SK-N-SH treated with all-trans-retinoic acid at 6 μM for 48 hours (cell line): ENCODE data around the gene CWC22.
"Not testable (repeated sequence)": the region's sequence is repeated elsewhere in the genome, so short reads cannot be mapped to it uniquely, and the experiment has no call there.

Experiments used
- ATAC-seq: fragments of 200-7000 bp; cut with Tn5 transposase; 3 replicates; pipeline ENCODE4 v1.9.1; 2020; ENCODE audit warnings: mild to moderate bottlenecking, moderate library complexity
- ARNTL ChIP-seq: fragments of 450-650 bp; formaldehyde crosslinking; IDR thresholded peaks from 2 replicates; pipeline ENCODE4 v1.5.0; 2020; ENCODE audit warnings: low read depth, mild to moderate bottlenecking, moderate library complexity, borderline replicate concordance
- CSDC2 ChIP-seq: fragments of 250-450 bp; sonication (Bioruptor Pico); IDR thresholded peaks from 2 replicates; pipeline ENCODE4 v1.5.0; 2020; ENCODE audit warnings: mild to moderate bottlenecking, moderate library complexity
- CSRNP3 ChIP-seq: fragments of 250-450 bp; sonication (Bioruptor Pico); IDR thresholded peaks from 2 replicates; pipeline ENCODE4 v1.5.1; 2021; ENCODE audit warnings: mild to moderate bottlenecking, moderate library complexity
- ESRRG ChIP-seq: fragments of 250-450 bp; sonication (Bioruptor Pico); IDR thresholded peaks from 2 replicates; pipeline ENCODE4 v1.6.1; 2021; ENCODE audit warnings: mild to moderate bottlenecking
- GLIS3 ChIP-seq: fragments of 250-450 bp; sonication (Bioruptor Pico); IDR thresholded peaks from 2 replicates; pipeline ENCODE4 v1.5.0; 2020; ENCODE audit warnings: mild to moderate bottlenecking, moderate library complexity
- ISL1 ChIP-seq: fragments of 250-450 bp; sonication (Bioruptor Pico); IDR thresholded peaks from 2 replicates; pipeline ENCODE4 v2.1.2; 2022; ENCODE audit warnings: mild to moderate bottlenecking, moderate library complexity
- OSR1 ChIP-seq: fragments of 250-450 bp; sonication (Bioruptor Pico); IDR thresholded peaks from 2 replicates; pipeline ENCODE4 v1.8.0; 2022; ENCODE audit warnings: moderate library complexity, mild to moderate bottlenecking, inconsistent platforms
- POU6F1 ChIP-seq: fragments of 250-450 bp; sonication (Bioruptor Pico); IDR thresholded peaks from 2 replicates; pipeline ENCODE4 v1.8.0; 2021; ENCODE audit warnings: low read depth, mild to moderate bottlenecking, moderate library complexity, borderline replicate concordance
- PPARA ChIP-seq: fragments of 250-450 bp; sonication (Bioruptor Pico); IDR thresholded peaks from 2 replicates; pipeline ENCODE4 v1.5.0; 2020; ENCODE audit warnings: mild to moderate bottlenecking, borderline replicate concordance
- RARB ChIP-seq: fragments of 250-450 bp; sonication (Bioruptor Pico); IDR thresholded peaks from 2 replicates; pipeline ENCODE4 v1.8.0; 2021; ENCODE audit warnings: mild to moderate bottlenecking, moderate library complexity
- SNAI2 ChIP-seq: fragments of 250-450 bp; sonication (Bioruptor Pico); IDR thresholded peaks from 2 replicates; pipeline ENCODE4 v1.5.0; 2020; ENCODE audit warnings: mild to moderate bottlenecking, moderate library complexity
- TCF4 ChIP-seq: fragments of 250-450 bp; sonication (Bioruptor Pico); IDR thresholded peaks from 2 replicates; pipeline ENCODE4 v1.8.0; 2021; ENCODE audit warnings: mild to moderate bottlenecking, moderate library complexity, borderline replicate concordance
- TOX ChIP-seq: fragments of 250-450 bp; sonication (Bioruptor Pico); IDR thresholded peaks from 2 replicates; pipeline ENCODE4 v1.8.0; 2021; ENCODE audit warnings: mild to moderate bottlenecking, moderate library complexity, borderline replicate concordance
- ZC3H10 ChIP-seq: fragments of 250-450 bp; sonication (Bioruptor Pico); IDR thresholded peaks from 2 replicates; pipeline ENCODE4 v1.5.1; 2021; ENCODE audit warnings: mild to moderate bottlenecking, moderate library complexity
- ZFP3 ChIP-seq: fragments of 250-450 bp; sonication (Bioruptor Pico); IDR thresholded peaks from 2 replicates; pipeline ENCODE4 v1.5.0; 2020; ENCODE audit warnings: mild to moderate bottlenecking, moderate library complexity
- ZFP30 ChIP-seq: fragments of 450-650 bp; formaldehyde crosslinking; IDR thresholded peaks from 2 replicates; pipeline ENCODE4 v1.5.0; 2022; ENCODE audit warnings: mild to moderate bottlenecking, moderate library complexity
- ZNF70 ChIP-seq: fragments of 450-650 bp; formaldehyde crosslinking; IDR thresholded peaks from 2 replicates; pipeline ENCODE4 v1.5.0; 2020; ENCODE audit warnings: mild to moderate bottlenecking, moderate library complexity
- ZNF8 ChIP-seq: fragments of 450-650 bp; formaldehyde crosslinking; IDR thresholded peaks from 2 replicates; pipeline ENCODE4 v1.5.0; 2020; ENCODE audit warnings: mild to moderate bottlenecking, moderate library complexity
- TF ChIP-seq, protein P1 (sequence below): fragments of 250-450 bp; sonication (Bioruptor Pico); IDR thresholded peaks from 2 replicates; pipeline ENCODE4 v1.5.1; 2020; ENCODE audit warnings: low read depth, mild to moderate bottlenecking, moderate library complexity
- TF ChIP-seq, protein P2 (sequence below): fragments of 250-450 bp; sonication (Bioruptor Pico); IDR thresholded peaks from 2 replicates; pipeline ENCODE4 v1.5.0; 2020; ENCODE audit warnings: mild to moderate bottlenecking, moderate library complexity
- TF ChIP-seq, protein P3 (sequence below): fragments of 250-450 bp; sonication (Bioruptor Pico); IDR thresholded peaks from 2 replicates; pipeline ENCODE4 v1.8.0; 2020; ENCODE audit warnings: mild to moderate bottlenecking, moderate library complexity, borderline replicate concordance

The CWC22 gene

DNA sequence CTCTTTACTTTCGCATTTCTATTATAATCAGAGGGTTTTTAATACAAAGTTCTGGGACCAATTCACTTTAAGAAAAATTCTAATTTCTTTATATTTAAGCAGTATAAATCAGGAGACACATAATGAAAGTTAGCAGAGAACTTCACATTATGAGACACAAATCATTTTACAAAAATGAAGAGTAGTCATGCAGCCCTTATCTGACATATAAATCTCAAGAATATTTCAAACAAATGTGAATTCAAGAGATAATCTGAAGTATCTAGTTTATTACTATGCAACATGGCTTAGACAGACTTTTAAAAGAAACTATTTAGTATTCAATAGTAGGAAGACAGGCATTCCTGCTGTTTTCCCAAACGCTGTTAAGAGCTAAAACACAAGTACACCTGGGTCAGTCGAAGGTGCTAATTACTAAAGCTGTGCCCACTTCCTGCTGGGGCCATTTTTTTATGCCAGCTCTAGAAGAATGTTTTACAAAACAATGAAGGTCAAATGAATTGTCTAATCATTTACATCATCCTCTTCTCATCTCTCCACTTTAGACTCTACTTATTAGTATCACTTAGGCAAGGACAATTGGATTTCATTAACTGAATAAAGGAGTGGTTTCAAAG is 40.2 kb downstream of the CWC22 start:
- no peak for ATAC-seq
- TF ChIP-seq ISL1 (CRISPR knock-in tag) (peak; percentile 60), PPARA (no peak), RARB (CRISPR knock-in tag) (no peak)

DNA sequence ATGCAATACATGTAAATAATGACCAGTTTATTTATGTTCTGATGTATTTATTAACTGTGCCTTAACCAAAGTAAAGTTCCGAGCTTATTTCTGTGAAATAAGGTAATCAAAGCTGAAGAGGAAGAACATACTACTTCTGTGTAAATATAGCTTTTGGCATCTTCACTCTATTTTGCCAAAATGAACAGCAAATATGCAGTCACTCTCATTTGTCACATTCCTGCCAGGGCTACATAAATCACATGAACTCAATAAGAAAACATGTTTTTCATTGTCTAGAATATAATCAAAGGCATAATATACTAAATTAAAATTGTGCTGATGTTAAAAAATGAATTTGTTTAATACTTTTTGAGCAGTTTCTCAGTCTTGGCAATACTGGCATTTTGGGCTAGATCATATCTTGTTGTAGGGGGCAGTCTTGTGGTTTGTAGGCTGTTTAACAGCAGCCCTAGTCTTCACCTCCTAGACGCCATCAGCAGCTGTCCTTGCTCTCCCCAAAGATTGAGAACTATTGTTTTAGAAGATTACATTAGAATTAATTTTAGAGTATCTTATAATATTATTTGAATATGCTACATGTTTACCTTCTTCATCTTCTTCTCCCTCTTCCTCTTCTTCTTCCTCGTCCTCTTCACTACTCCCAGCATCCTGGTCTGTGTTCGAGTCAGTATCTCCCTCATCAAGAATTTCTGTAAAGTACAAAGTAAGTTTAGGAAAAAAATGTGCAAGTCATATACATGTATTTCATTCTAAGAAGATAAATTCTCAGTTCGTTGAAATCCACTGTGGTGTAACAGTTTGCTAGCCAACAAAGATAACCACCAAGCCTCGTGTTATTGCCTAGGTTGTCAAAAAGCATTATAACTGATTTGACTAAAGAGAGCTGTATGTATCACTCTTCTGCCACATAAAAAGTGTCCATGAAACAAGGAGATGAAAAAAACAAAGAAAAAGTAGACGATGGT is 41.5 kb downstream of the CWC22 start:
- TF ChIP-seq ARNTL (CRISPR knock-in tag): no peak
- 0 out of 2 replicates have a peak, but pooled peaks have one; percentile 17 for TF ChIP-seq ISL1 (CRISPR knock-in tag)
- TF ChIP-seq, all 23 proteins: peak for 1

GRCh38 chr2:179963626-179964025 is 43.5 kb downstream of the CWC22 start:
- TF ChIP-seq SNAI2 (no peak), OSR1 (CRISPR knock-in tag) (no peak), ZNF70 (CRISPR knock-in tag) (no peak), CSRNP3 (no peak), ZFP30 (no peak), ZC3H10 (no peak), ZNF8 (no peak), TOX (no peak), TCF4 (CRISPR knock-in tag) (no peak), ISL1 (CRISPR knock-in tag) (no peak)
- TF ChIP-seq, protein P1, sequence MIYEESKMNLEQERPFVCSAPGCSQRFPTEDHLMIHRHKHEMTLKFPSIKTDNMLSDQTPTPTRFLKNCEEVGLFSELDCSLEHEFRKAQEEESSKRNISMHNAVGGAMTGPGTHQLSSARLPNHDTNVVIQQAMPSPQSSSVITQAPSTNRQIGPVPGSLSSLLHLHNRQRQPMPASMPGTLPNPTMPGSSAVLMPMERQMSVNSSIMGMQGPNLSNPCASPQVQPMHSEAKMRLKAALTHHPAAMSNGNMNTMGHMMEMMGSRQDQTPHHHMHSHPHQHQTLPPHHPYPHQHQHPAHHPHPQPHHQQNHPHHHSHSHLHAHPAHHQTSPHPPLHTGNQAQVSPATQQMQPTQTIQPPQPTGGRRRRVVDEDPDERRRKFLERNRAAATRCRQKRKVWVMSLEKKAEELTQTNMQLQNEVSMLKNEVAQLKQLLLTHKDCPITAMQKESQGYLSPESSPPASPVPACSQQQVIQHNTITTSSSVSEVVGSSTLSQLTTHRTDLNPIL (CRISPR knock-in tag): no peak
- ATAC-seq: no peak

More for the DNA sequence above, 41.5 kb downstream of the CWC22 start:
- ATAC-seq: no peak

DNA sequence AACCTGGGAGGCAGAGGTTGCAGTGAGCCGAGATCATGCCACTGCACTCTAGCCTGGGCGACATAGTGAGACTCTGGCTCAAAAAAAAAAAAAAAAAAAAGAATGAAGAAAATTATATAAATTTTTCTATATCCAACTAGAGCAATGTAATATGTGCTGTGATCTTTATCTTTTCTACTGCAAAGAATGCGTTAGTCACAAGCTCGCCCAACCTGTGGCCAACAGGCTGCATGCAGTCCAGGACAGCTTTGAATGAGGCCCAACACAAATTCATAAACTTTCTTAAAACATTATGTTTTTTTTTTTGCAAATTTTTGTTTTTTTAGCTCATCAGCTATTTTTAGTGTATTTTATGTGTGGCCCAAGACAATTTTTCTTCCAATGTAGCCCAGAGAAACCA is 48.8 kb downstream of the CWC22 start:
- ATAC-seq: not testable (repeated sequence)

GRCh38 chr2:179954026-179954425 is 53.1 kb downstream of the CWC22 start:
- TF ChIP-seq OSR1 (CRISPR knock-in tag) (no peak), ZC3H10 (no peak), TCF4 (CRISPR knock-in tag) (no peak), RARB (CRISPR knock-in tag) (no peak), CSRNP3 (no peak), GLIS3 (CRISPR knock-in tag) (no peak), ZNF70 (CRISPR knock-in tag) (no peak), ESRRG (CRISPR knock-in tag) (no peak), CSDC2 (CRISPR knock-in tag) (no peak), PPARA (no peak), ZFP3 (CRISPR knock-in tag) (no peak), ZFP30 (no peak), ZNF8 (no peak), TOX (no peak), SNAI2 (no peak), ISL1 (CRISPR knock-in tag) (no peak), POU6F1 (CRISPR knock-in tag) (no peak), ARNTL (CRISPR knock-in tag) (no peak)
- TF ChIP-seq, protein P2, sequence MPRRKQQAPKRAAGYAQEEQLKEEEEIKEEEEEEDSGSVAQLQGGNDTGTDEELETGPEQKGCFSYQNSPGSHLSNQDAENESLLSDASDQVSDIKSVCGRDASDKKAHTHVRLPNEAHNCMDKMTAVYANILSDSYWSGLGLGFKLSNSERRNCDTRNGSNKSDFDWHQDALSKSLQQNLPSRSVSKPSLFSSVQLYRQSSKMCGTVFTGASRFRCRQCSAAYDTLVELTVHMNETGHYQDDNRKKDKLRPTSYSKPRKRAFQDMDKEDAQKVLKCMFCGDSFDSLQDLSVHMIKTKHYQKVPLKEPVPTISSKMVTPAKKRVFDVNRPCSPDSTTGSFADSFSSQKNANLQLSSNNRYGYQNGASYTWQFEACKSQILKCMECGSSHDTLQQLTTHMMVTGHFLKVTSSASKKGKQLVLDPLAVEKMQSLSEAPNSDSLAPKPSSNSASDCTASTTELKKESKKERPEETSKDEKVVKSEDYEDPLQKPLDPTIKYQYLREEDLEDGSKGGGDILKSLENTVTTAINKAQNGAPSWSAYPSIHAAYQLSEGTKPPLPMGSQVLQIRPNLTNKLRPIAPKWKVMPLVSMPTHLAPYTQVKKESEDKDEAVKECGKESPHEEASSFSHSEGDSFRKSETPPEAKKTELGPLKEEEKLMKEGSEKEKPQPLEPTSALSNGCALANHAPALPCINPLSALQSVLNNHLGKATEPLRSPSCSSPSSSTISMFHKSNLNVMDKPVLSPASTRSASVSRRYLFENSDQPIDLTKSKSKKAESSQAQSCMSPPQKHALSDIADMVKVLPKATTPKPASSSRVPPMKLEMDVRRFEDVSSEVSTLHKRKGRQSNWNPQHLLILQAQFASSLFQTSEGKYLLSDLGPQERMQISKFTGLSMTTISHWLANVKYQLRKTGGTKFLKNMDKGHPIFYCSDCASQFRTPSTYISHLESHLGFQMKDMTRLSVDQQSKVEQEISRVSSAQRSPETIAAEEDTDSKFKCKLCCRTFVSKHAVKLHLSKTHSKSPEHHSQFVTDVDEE (CRISPR knock-in tag): no peak
- TF ChIP-seq, protein P3, sequence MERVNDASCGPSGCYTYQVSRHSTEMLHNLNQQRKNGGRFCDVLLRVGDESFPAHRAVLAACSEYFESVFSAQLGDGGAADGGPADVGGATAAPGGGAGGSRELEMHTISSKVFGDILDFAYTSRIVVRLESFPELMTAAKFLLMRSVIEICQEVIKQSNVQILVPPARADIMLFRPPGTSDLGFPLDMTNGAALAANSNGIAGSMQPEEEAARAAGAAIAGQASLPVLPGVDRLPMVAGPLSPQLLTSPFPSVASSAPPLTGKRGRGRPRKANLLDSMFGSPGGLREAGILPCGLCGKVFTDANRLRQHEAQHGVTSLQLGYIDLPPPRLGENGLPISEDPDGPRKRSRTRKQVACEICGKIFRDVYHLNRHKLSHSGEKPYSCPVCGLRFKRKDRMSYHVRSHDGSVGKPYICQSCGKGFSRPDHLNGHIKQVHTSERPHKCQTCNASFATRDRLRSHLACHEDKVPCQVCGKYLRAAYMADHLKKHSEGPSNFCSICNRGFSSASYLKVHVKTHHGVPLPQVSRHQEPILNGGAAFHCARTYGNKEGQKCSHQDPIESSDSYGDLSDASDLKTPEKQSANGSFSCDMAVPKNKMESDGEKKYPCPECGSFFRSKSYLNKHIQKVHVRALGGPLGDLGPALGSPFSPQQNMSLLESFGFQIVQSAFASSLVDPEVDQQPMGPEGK (CRISPR knock-in tag): no peak
- no peak for ATAC-seq
